ENCODE measurements around the gene BMP7.
"Not testable (repeated sequence)": the region's sequence is repeated elsewhere in the genome, so short reads cannot be mapped to it uniquely, and the experiment has no call there.

Gene BMP7

DNA sequence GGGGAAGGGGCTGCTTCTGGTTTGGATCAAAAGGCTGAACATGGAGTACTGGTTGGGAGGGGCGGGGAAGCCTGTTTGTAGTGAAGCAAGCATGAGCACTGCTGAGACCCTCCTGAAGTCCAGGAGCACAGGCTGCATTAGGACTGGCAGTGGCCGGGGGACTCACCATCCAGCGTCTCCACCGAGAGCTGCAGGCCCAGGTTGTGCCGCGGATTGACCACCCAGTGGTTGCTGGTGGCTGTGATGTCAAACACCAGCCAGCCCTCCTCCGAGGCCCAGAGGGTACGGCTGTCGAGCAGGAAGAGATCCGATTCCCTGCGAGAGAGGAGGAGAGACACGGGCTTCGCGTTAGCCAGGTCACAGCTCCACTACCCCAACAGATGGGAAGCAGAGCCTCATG, 64.1 kb downstream of the BMP7 start:
- Histone ChIP-seq H3K36me3 (ENCODE audit: insufficient read depth, low read length) (no peaks in the 10 kb centered on the region), H3K9me3 (ENCODE audit: control insufficient read depth, insufficient read depth, low read length) (no peaks in the 10 kb centered on the region), H3K4me1 (ENCODE audit: insufficient read depth, low read length) (peaks cover 18% of the 10 kb centered on the region), H3K9ac (ENCODE audit: low read depth, low read length) (no peak overlapping the region)

DNA sequence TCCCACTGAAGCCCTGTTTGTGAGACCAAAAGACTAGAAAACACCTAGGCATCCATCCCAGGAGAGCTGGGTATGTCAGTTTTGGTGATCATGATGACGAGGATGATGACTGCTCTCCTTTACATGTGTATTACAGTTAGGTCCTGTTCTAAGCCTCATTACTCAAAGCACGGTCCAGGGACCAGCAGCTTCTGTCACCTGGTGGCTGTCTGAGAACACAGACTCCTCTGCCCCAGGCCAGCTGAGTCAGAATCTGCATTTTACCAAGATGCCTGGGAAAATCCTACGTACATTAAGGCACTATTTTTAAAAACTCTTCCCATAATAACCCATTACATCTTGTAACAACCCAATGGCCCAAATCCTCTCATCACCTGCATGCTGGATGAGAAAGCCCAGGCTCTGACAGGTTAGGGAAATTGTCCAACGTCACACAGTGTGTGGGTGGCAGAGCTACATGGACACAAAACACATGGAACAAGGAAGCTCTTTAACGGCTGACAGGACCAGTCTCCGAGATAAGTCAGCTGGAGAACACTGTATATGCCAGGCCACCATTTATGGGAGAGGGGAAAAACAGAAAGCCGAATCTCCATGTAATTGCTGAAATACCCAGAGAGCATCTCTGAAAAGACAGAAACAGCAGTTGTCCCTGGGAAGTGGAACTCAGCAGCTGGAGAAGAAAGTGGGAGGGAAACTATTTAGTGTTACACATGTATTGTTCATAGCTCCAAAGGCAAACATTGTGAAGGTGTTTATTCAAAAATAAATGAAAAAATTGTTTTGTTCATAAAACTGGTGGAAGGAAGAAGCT, 65.4 kb downstream of the BMP7 start:
- Histone ChIP-seq H3K4me1 (ENCODE audit: insufficient read depth, low read length) (peaks cover 18% of the 10 kb centered on the region), H3K9ac (ENCODE audit: low read depth, low read length) (no peak overlapping the region), H3K9me3 (ENCODE audit: control insufficient read depth, insufficient read depth, low read length) (no peaks in the 10 kb centered on the region), H3K36me3 (ENCODE audit: insufficient read depth, low read length) (no peaks in the 10 kb centered on the region)

DNA sequence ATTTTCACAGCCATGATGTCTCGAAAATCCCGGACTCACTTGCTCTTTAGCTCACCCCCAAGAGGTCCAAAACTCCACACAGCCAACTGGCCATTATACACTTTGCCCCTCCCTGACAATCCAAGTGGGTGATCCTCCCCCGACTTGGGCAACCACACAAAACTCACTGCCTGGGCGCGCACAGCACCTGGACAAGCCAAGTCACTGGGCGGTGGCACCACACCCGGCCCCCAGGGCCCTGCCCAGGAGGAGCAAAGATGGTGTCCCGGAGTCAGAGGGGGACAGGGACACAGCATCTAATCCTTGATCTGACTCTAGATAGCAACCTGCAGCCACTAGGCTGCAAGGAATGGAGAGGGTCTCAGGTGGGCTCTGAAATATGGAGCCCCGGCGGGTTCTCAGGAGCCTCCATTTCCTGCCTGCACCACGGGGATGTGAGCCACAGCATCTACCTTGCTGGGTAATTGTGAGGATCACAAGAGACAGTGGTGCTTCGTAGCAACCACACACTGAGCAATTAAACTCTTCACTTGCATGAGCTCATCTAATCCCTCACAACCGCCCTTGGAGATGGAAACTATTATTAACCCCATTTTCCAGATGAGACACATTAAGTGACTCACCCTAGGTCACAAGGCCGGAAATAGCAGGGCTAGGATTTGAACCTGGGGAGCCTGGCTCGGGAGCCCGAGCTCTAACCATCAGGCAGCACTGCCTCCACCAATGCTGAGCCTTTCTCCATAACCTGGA, 66.6 kb downstream of the BMP7 start:
- H3K36me3 ChIP-seq (ENCODE audit: insufficient read depth, low read length), result no peaks in the 10 kb centered on the region
- H3K4me1 ChIP-seq (ENCODE audit: insufficient read depth, low read length), result peaks cover 18% of the 10 kb centered on the region
- no peak overlapping the region for H3K9ac ChIP-seq (ENCODE audit: low read depth, low read length)
- H3K9me3 ChIP-seq (ENCODE audit: control insufficient read depth, insufficient read depth, low read length), result no peaks in the 10 kb centered on the region

DNA sequence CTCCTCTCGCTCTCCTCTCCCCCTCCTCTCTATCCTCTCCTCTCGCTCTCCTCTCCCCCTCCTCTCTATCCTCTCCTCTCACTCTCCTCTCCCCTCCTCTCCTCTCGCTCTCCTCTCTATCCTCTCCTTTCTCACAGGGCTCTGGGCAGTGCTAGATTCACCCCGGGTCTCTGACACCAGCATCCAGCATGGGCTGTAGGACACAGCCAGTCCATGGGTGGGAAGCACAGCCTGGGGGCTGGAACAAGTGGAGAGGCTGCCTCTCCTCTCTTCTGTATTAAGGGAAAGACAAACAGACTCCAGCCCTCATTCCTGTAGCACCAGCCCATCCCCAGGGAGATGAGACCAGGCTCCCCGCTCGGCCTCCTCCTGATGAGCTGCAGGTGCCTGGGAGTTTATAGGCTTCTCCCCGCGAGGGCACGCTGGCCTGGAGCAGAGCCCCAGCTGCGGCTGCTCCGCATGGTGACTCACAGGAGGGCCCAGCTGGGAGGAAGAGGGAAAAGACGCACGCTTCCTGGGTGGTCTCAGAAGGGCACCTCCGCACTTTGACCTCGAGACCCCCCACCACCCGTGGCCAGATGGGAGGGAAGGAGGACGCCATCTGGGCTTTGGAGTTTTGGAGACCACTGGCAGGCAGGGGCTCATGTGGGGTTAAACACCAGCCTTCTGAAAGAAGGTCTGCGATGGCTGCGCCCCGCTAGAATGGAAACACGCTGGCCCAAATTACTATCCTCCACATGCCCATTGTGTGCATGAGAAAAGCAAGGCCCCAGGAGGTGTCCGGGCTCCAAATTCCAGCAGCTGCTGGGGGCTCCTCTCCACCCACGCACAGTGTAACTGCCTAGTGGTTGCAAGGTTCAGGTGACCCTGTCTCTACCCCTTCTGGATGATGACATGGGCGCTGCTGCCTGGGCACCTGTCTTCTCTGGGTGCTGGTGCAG, 68.0 kb downstream of the BMP7 start:
- no peaks in the 10 kb centered on the region for H3K36me3 ChIP-seq (ENCODE audit: insufficient read depth, low read length)
- H3K9ac ChIP-seq (ENCODE audit: low read depth, low read length), result no peak overlapping the region
- peaks cover 18% of the 10 kb centered on the region for H3K4me1 ChIP-seq (ENCODE audit: insufficient read depth, low read length)
- no peaks in the 10 kb centered on the region for H3K9me3 ChIP-seq (ENCODE audit: control insufficient read depth, insufficient read depth, low read length)

DNA sequence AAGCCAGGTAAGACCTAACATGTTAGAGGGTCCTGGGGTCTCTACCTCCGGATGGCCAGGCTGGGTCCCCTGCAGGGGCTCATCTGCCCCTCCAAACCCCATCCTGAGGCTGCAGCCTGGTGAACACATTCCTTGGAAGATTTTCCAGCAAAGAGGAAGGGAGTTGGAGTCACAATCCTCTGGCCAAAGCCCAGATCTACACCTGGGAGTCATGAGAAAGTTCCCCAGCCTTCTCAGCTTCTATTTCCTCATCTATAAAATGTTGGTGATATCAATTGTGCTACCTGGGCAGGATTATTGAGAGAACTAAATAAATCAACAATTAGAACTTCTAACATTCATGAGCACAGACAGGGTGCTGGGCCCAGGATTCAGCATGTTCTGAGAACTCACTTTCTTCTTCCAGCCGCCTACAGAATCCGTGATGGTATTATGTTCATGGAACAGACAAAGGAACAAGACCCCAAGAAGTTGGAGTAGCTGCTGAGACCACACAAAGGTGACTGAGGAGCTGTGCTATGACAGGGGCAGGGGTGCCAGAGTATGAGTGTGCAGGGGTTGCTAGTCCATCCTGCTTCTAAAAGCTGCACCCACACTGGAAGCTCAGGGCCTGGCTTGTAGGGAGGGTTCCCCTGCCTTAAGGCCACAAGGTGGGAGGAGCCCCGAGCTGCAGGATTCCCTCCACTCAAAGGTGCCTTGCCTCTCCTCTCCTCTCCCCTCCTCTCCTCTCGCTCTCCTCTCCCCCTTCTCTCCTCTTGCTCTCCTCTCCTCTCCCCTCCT, 68.9 kb downstream of the BMP7 start:
- Histone ChIP-seq H3K9me3 (ENCODE audit: control insufficient read depth, insufficient read depth, low read length) (no peaks in the 10 kb centered on the region), H3K4me1 (ENCODE audit: insufficient read depth, low read length) (peaks cover 18% of the 10 kb centered on the region), H3K36me3 (ENCODE audit: insufficient read depth, low read length) (no peaks in the 10 kb centered on the region), H3K9ac (ENCODE audit: low read depth, low read length) (no peak overlapping the region)

DNA sequence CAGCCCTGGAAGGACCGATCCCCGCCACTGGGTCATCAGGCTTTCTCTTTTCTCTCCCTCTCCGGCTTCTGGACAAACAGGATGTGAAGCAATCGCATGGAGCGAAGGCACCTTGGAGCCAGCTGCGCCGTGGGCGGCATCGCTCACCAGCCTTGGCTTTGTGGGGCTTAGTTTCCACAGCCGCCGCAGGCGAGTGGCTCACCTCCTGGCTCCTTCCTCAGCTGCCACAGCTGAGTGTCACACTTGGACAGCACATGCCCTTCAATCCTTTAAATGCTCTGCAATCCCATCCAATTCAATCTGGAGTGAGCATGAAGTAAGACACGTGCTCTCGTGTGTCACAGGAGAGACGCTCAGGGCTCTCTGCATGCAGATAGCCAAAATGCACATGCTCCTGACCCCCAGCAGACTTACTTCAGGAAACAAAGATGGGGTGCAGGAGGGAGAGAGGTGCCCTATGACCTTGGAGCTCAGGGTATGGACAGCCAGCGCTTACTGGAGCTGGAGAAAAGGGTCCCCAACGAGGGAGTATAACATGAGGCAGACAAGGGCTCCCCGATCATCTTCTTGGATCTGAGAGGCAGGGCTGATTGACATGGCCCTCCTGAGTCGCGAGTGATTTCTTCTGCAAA, 70.9 kb downstream of the BMP7 start:
- H3K9ac ChIP-seq (ENCODE audit: low read depth, low read length), result no peak overlapping the region
- no peaks in the 10 kb centered on the region for H3K9me3 ChIP-seq (ENCODE audit: control insufficient read depth, insufficient read depth, low read length)
- H3K36me3 ChIP-seq (ENCODE audit: insufficient read depth, low read length), result no peaks in the 10 kb centered on the region
- peaks cover 18% of the 10 kb centered on the region for H3K4me1 ChIP-seq (ENCODE audit: insufficient read depth, low read length)

DNA sequence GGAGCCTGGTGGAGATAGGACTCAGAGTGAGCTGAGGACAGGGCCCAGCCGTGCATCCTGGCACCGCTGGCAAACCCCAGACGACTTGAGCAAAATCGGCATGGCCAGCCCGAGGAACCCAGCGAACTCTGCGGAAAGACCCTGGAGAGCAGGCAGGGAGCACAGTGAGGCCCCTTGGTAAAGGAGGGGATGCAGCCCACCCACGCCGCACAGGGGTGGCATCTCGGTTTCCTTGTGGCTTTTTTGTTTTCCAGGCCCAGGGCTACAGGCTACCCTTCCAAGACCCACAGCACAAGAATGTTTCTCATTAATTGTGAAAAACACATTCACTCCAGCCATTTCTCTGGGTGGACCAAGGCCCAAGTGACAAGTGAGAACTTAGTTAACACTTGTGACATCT, 71.4 kb downstream of the BMP7 start:
- H3K9ac ChIP-seq (ENCODE audit: low read depth, low read length), result no peak overlapping the region
- H3K36me3 ChIP-seq (ENCODE audit: insufficient read depth, low read length), result no peaks in the 10 kb centered on the region
- H3K9me3 ChIP-seq (ENCODE audit: control insufficient read depth, insufficient read depth, low read length), result no peaks in the 10 kb centered on the region
- H3K4me1 ChIP-seq (ENCODE audit: insufficient read depth, low read length), result peaks cover 18% of the 10 kb centered on the region

DNA sequence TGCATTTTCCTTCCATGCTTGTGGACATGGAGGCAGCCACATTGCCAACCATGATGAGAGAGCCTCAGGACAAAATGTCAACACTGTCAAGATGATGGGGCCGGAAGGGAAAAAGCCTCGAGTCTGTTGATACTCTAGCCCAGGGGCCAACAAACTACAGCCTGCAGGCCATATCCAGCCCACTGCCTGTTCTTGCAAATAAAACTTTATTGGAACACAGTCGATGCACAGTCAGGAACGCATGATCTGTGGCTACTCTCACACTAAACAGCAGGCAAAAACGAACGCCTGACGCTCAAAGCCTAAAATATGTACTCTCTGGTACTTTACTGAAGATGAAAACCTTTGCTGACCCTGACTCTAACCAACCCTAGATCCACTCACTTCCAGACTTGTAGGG, 72.3 kb downstream of the BMP7 start:
- no peak overlapping the region for H3K9ac ChIP-seq (ENCODE audit: low read depth, low read length)
- H3K4me1 ChIP-seq (ENCODE audit: insufficient read depth, low read length), result peaks cover 15% of the 10 kb centered on the region
- H3K36me3 ChIP-seq (ENCODE audit: insufficient read depth, low read length), result no peaks in the 10 kb centered on the region
- no peaks in the 10 kb centered on the region for H3K9me3 ChIP-seq (ENCODE audit: control insufficient read depth, insufficient read depth, low read length)

DNA sequence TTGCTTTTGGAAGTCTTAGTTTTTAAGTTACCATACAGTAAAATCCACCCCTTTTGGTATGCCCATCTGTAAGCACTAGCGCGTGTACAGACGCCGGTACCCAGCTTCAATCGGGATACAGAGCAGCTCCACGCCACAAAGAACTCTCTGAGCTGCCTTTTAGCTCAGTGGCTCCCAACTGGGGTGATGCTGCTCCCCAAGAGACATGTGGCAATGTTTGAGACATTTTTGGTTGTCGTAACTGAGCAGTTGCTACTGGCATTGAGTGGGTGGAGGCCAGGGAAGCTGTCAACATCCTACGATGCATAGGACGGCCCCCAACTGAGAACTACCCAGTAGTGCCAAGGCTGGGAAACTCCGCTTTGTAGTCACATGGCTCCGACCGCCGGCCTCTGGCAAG, 73.3 kb downstream of the BMP7 start:
- Histone ChIP-seq H3K9me3 (ENCODE audit: control insufficient read depth, insufficient read depth, low read length) (no peaks in the 10 kb centered on the region), H3K4me1 (ENCODE audit: insufficient read depth, low read length) (peaks cover 6% of the 10 kb centered on the region), H3K9ac (ENCODE audit: low read depth, low read length) (no peak overlapping the region), H3K36me3 (ENCODE audit: insufficient read depth, low read length) (no peaks in the 10 kb centered on the region)

DNA sequence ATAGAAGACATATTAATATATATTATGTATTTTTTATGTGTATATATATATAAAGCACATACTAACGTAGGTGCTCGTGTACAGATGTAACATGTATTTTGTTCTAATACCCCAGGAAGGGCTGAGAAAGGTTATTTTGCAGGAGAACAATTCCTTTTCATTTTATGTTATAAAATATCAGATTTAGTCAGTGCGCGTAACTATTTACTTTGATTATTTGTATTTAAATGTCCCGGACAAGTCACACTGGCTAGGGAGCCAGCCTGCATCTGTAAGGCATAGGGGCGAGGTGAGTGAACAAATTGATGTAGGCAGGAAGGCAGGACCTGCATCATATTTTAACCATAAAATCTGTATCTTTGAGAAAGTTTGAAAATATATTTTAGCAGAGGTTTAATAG, 74.1 kb downstream of the BMP7 start:
- Histone ChIP-seq H3K9me3 (ENCODE audit: control insufficient read depth, insufficient read depth, low read length) (no peaks in the 10 kb centered on the region), H3K9ac (ENCODE audit: low read depth, low read length) (no peak overlapping the region), H3K36me3 (ENCODE audit: insufficient read depth, low read length) (no peaks in the 10 kb centered on the region; the same call in 1 of the 2 replicates), H3K4me1 (ENCODE audit: insufficient read depth, low read length) (peaks cover under 1% of the 10 kb centered on the region; the same call in 1 of the 2 replicates)

DNA sequence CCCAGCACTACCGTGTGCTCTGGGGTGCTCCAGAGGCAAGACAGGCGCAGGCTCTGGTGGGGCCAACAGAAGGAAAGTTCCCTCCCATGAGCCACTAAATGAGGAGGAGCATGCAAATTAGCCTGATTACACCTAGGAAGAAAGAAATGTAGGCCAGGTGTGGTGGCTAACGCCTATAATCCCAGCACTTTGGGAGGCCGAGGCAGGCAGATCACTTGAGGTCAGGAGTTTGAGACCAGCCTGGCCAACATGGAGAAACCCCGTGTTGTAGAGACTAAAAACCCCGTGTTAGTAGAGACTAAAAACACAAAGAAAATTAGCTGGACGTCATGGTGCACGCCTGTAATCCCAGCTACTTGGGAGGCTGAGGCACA, 75.2 kb downstream of the BMP7 start:
- H3K36me3 ChIP-seq (ENCODE audit: insufficient read depth, low read length); H3K9me3 ChIP-seq (ENCODE audit: control insufficient read depth, insufficient read depth, low read length); H3K4me1 ChIP-seq (ENCODE audit: insufficient read depth, low read length); H3K9ac ChIP-seq (ENCODE audit: low read depth, low read length): not testable (repeated sequence)

DNA sequence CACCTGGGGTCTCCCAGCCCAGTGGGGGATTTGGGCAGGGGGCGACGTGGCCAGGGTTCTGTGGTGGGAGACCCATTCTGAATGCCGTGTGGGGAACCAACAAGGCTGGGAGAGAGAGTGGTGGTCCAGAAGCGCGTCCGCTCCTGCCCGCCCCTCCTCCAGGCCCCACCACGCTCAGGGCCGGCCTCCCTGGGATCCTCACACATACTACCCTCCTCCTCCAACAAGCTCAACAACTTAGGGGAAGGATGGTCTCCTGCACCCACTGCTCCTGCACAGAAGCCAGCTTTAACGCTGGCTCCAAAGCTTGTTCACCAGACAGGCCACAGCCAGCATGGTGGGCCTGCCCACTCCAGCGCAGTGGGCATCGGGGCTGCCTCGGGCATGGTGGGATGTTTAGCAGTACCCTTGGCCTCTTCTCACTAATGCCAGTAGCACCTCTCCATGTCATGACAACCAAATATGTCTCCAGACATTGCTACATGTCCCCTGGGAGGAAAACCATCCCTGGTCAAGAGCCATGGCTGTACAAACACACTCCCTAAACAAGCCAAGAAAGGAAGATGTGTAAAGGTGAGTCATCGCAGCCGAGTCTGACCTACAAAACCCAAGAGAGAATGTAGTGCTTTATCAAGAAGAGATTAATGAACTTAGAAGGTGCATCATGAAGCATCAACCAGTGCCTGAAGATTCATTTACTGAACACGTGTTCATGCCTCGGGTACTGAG, 75.7 kb downstream of the BMP7 start:
- H3K36me3 ChIP-seq (ENCODE audit: insufficient read depth, low read length), result no peaks in the 10 kb centered on the region; the same call in 1 of the 2 replicates
- H3K4me1 ChIP-seq (ENCODE audit: insufficient read depth, low read length), result no peaks in the 10 kb centered on the region
- no peaks in the 10 kb centered on the region for H3K9me3 ChIP-seq (ENCODE audit: control insufficient read depth, insufficient read depth, low read length)
- H3K9ac ChIP-seq (ENCODE audit: low read depth, low read length), result no peak overlapping the region

DNA sequence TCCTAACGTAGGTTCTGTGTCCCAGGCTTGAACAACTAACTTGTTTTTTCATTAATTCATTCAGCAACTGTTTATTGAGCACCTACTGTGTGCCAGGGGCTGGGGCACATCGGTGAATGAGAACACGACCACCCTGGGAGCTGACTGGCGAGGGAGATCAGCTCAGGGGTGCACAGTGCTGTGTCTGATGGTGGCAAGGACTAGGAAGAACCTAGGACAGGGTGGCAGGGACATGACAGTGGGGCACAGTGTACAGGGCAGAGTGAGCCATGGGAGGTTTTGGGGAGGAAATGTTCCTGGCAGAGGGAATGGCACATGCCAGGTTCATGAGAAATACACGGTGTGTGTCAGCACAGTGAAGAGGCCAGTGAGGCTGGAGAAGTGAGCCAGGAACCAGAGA, 76.7 kb downstream of the BMP7 start:
- Histone ChIP-seq H3K9ac (ENCODE audit: low read depth, low read length) (no peak overlapping the region), H3K36me3 (ENCODE audit: insufficient read depth, low read length) (no peaks in the 10 kb centered on the region; the same call in 1 of the 2 replicates), H3K4me1 (ENCODE audit: insufficient read depth, low read length) (no peaks in the 10 kb centered on the region), H3K9me3 (ENCODE audit: control insufficient read depth, insufficient read depth, low read length) (no peaks in the 10 kb centered on the region)

All from ES-I3 (cell line).